ENCODE measurements around the gene RASSF3. TPM values are rescaled to one million over a fixed set of nuclear protein-coding genes. Genes with fewer than 3 reads are reported as not detected.

The RASSF3 gene, protein sequence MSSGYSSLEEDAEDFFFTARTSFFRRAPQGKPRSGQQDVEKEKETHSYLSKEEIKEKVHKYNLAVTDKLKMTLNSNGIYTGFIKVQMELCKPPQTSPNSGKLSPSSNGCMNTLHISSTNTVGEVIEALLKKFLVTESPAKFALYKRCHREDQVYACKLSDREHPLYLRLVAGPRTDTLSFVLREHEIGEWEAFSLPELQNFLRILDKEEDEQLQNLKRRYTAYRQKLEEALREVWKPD
- 10 to 100 TPM in 1 of 4 donors, 1 to 10 TPM in 3; 5.2 to 11.5 (median 7.0) TPM for total RNA-seq

DNA sequence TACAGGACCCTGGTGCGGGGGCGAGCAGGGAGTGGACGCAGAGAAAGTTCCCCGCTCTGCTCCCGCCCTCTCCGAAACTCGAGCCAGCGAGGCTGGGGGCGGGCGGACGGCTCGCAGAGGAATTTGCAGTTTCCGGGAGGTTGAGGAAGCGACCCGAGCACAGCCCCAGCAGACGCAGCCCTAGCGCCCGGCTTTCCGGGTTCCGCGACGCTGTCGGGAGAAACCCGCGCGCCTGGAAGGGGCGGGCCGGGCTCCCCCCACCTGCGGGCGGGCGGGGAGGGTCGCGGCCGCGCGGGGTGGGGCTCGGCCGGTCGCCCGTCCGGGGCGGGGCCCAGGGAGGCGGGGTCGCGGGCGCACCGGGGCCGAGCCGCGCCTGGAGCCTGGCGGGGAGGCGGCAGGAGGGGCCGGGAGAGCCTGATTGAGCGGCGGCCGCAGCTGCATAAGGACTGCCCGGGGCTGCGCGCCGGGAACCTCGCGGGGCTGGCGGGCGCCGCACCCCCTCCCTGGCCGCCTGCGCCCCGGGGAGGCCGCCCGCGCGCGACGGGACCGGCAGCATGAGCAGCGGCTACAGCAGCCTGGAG, at the start of gene RASSF3:
Gene RASSF3, plus strand, starts transcription at position 417 of the 581 bp plus-strand sequence. Its CDS starts 138 bp downstream, at position 555.
- Histone ChIP-seq H3K27me3 (no peaks in the 10 kb centered on the region), H3K4me1 (peaks cover 4 to 14% of the 10 kb centered on the region in 2 donors), H3K9me3 (no peaks in the 10 kb centered on the region), H3K4me3 (peak within 1 kb of the TSS; percentile 71 to 94 (median 84)), H3K36me3 (no peaks in the 10 kb centered on the region), H3K27ac (peak within 1 kb of the TSS; percentile 66 to 83 (median 80))
- in situ Hi-C loops (cut with MboI; ENCODE audit: low sequenced_read_pairs in 4 of 4) (no loop called here), intact Hi-C loops (cut with DNase I; ENCODE audit: low total_unique reads) (loop anchor here (5.0 kb wide), 3 partner anchors 38 to 1692 kb away; partner anchors contain the start of gene HELB)
- peak; percentile 59 to 60 for ATAC-seq
- TF ChIP-seq POLR2A (IDR thresholded peaks at IDR 0.05): peak; percentile 46 to 70
- TF ChIP-seq, protein P1, sequence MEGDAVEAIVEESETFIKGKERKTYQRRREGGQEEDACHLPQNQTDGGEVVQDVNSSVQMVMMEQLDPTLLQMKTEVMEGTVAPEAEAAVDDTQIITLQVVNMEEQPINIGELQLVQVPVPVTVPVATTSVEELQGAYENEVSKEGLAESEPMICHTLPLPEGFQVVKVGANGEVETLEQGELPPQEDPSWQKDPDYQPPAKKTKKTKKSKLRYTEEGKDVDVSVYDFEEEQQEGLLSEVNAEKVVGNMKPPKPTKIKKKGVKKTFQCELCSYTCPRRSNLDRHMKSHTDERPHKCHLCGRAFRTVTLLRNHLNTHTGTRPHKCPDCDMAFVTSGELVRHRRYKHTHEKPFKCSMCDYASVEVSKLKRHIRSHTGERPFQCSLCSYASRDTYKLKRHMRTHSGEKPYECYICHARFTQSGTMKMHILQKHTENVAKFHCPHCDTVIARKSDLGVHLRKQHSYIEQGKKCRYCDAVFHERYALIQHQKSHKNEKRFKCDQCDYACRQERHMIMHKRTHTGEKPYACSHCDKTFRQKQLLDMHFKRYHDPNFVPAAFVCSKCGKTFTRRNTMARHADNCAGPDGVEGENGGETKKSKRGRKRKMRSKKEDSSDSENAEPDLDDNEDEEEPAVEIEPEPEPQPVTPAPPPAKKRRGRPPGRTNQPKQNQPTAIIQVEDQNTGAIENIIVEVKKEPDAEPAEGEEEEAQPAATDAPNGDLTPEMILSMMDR (IDR thresholded peaks at IDR 0.05 in 4 of 5, conservative IDR thresholded peaks at IDR 0.05 in 1 of 5): no peak
- DNase-seq: peak; percentile 14 to 26

DNA sequence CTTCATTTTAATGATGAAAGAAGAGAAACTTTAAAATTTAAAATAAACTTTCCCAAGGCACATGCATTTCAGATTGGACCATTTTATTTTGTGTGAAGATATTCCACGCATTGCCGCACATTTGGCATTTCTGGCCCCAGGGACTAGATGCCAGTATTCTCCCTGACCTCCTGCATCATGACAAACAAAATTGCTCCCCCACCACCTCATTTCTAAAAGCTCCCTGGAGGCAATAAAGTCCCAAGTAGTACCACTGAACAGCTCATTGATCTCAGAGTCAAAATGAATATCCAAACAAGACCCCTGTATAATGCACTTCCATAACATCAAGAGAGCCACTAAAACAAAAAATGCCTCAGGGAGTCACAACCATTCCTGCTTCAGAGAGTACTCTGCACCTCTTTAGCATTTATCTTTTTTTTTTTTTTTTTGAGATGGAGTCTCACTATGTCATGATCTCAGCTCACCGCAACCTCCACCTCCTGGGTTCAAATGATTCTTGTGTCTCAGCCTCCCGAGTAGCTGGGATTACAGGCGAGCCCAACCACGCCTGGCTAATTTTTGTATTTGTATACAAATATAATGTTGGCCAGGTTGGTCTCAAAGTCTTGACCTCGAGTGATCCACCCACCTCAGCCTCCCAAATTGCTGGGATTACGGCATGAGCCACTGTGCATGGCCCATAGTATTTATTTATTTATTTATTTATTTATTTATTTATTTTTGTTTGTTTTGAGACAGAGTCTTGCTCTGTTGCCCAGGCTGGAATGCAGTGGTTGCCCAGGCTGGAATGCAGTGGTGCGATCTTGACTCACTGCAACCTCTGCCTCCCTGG, 48.8 kb upstream of the RASSF3 start:
- no peak overlapping the region for H3K27ac ChIP-seq
- no peaks in the 10 kb centered on the region for H3K9me3 ChIP-seq
- TF ChIP-seq, protein P1 (IDR thresholded peaks at IDR 0.05 in 4 of 5, conservative IDR thresholded peaks at IDR 0.05 in 1 of 5): no peak
- TF ChIP-seq POLR2A (IDR thresholded peaks at IDR 0.05): no peak
- ATAC-seq (no peak), DNase-seq (no peak)
- in situ Hi-C loops (cut with MboI; ENCODE audit: low sequenced_read_pairs in 4 of 4): no loop called here
- no peak overlapping the region for H3K4me3 ChIP-seq
- intact Hi-C loops (cut with DNase I; ENCODE audit: low total_unique reads): no loop called here
- H3K4me1 ChIP-seq: no peaks in the 10 kb centered on the region
- H3K27me3 ChIP-seq: no peaks in the 10 kb centered on the region
- no peaks in the 10 kb centered on the region for H3K36me3 ChIP-seq

DNA sequence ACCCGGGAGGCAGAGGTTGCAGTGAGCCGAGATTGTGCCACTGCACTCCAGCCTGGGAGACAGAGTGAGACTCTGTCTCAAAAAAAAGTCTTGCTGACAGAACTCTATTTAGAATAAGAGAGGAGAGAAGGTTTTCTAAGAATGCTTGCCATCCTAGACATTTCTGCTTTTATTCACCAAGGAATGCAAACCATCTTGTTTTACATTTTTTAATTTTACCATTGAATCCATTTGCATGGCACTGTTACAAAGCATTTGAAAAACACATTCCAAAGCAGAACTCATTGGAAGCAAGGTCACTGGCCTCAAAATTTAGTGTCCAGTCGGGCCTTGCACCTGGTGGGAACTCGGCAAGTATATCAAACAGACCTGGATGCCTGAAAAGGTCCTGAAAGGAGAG, 44.2 kb upstream of the RASSF3 start:
- Histone ChIP-seq H3K27me3 (no peaks in the 10 kb centered on the region), H3K4me3 (no peak overlapping the region), H3K36me3 (no peaks in the 10 kb centered on the region), H3K4me1 (peaks cover 4 to 9% of the 10 kb centered on the region in 2 donors), H3K27ac (no peak overlapping the region), H3K9me3 (no peaks in the 10 kb centered on the region)
- intact Hi-C loops (cut with DNase I; ENCODE audit: low total_unique reads): no loop called here
- no peak for ATAC-seq
- no peak for DNase-seq
- TF ChIP-seq POLR2A (IDR thresholded peaks at IDR 0.05): no peak
- TF ChIP-seq, protein P1 (IDR thresholded peaks at IDR 0.05 in 4 of 5, conservative IDR thresholded peaks at IDR 0.05 in 1 of 5): no peak
- in situ Hi-C loops (cut with MboI; ENCODE audit: low sequenced_read_pairs in 4 of 4): no loop called here

DNA sequence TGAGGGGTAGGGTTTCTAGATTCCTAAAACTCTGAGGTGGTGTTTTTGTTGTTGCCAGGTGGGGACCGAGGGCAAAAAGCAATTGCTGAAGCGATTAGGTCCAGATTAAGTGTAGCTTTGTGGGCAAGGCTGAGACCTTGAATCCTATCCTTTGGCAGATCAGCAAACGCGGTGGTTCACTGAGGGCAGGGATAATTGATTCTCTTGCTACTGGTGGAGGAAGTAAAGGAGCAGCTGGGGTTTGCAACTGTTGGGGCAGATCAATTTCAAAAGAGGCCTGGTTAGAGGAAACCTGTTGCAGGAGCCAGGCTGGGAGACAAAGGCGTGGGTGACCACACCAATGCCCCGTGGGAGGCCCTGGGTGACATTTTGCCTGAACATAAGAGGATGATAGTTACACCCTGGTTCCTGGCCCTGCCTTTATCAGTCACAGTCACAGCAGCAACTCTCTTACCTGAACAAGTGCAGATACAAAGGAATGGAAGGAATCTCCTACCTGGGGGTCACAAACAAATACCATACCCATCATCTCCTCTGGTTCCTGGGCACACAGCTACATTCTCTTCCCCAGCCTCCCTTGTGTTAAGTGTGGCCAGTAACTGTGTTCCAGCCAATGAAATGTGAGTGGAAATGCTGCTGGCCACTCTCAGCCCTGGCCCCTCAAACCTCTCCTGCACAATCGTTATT, 43.3 kb upstream of the RASSF3 start:
- intact Hi-C loops (cut with DNase I; ENCODE audit: low total_unique reads) (no loop called here), in situ Hi-C loops (cut with MboI; ENCODE audit: low sequenced_read_pairs in 4 of 4) (no loop called here)
- Histone ChIP-seq H3K9me3 (no peaks in the 10 kb centered on the region), H3K27me3 (no peaks in the 10 kb centered on the region), H3K36me3 (no peaks in the 10 kb centered on the region), H3K4me1 (peaks cover 4 to 9% of the 10 kb centered on the region in 2 donors), H3K27ac (no peak overlapping the region), H3K4me3 (no peak overlapping the region)
- TF ChIP-seq, protein P1 (IDR thresholded peaks at IDR 0.05 in 4 of 5, conservative IDR thresholded peaks at IDR 0.05 in 1 of 5): no peak
- TF ChIP-seq POLR2A (IDR thresholded peaks at IDR 0.05): no peak
- ATAC-seq (no peak), DNase-seq (no peak)
